Measurements from ENCODE around the gene HLA-DQB1. TPM values are rescaled to one million over a fixed set of nuclear protein-coding genes. Genes with fewer than 3 reads are reported as not detected.

Gene HLA-DQB1
- total and polyA plus RNA-seq, 2 donors (not counting 3 experiments of a cell fraction or from before 2014, with no cell fraction given), result not detected

- no TSS peak for BruUV-seq (replicated peaks)
- DNase-seq (ENCODE audit: low read depth, low spot score), result no peak
- intact Hi-C loops (cut with micrococcal nuclease), result no loop called here
Observed at GRCh38 chr6:32643904-32644303, 22.6 kb downstream of the HLA-DQB1 start.

More at GRCh38 chr6:32643904-32644303, 22.6 kb downstream of the HLA-DQB1 start:
- no peak overlapping the region for H3K27ac ChIP-seq (ENCODE audit: insufficient read depth, low read depth, low read length)
- ChIA-PET CTCF (interaction anchor here (0.8 kb wide), 1 partner anchor 21 kb away, joined by 3 read pairs; no protein-coding TSS in a partner anchor), POLR2A (no interaction called here)
- dilution Hi-C loops (cut with MboI; ENCODE audit: extremely low pct_ligation_motif_present, low sequenced_read_pairs), result no loop called here
- H3K9ac ChIP-seq (replicated peaks; ENCODE audit: extremely low read depth, insufficient read depth, low read length), result no peak overlapping the region
- H3K9me1 ChIP-seq (replicated peaks; ENCODE audit: control insufficient read depth, extremely low read depth, insufficient read depth, low read length), result no peaks in the 10 kb centered on the region
- H4K20me1 ChIP-seq (replicated peaks; ENCODE audit: control insufficient read depth, extremely low read depth, insufficient read depth, low read length), result no peaks in the 10 kb centered on the region
- no peak for TF ChIP-seq POLR2A (IDR thresholded peaks at IDR 0.05; ENCODE audit: low read depth, low read length)
- no peak for TF ChIP-seq GATA2 (IDR thresholded peaks at IDR 0.05; ENCODE audit: insufficient read depth, insufficient read length, low read depth, low read length)
- no peak for TF ChIP-seq FOS (IDR thresholded peaks at IDR 0.05; ENCODE audit: borderline replicate concordance, insufficient read depth, low read length)
- TF ChIP-seq POLR2AphosphoS5 (IDR thresholded peaks at IDR 0.05; ENCODE audit: insufficient read depth, low read depth, low read length), result no peak
- no peak for TF ChIP-seq JUN (IDR thresholded peaks at IDR 0.05; ENCODE audit: borderline replicate concordance, insufficient read depth, insufficient read length, low read depth)
- TF ChIP-seq CTCF (IDR thresholded peaks at IDR 0.05; ENCODE audit: extremely low read depth in 1 of 2, insufficient read depth in 1 of 2, low read depth in 1 of 2, low read length in 2 of 2), result no peak
- TF ChIP-seq MYC (IDR thresholded peaks at IDR 0.05; ENCODE audit: low read depth, low read length), result no peak
- no peak for TF ChIP-seq MAX (IDR thresholded peaks at IDR 0.05; ENCODE audit: insufficient read depth, insufficient read length)
- TF ChIP-seq EZH2 (IDR thresholded peaks at IDR 0.05; ENCODE audit: borderline replicate concordance, low read depth, low read length, severe bottlenecking), result no peak
- no peak overlapping the region for H3K4me3 ChIP-seq (replicated peaks in 1 of 3; ENCODE audit: insufficient read depth in 1 of 3, low read depth in 1 of 3, low read length in 3 of 3)
- no peaks in the 10 kb centered on the region for H3K4me1 ChIP-seq (ENCODE audit: control insufficient read depth, extremely low read depth, insufficient read depth, low read length)
- no peaks in the 10 kb centered on the region for H3K9me3 ChIP-seq (replicated peaks; ENCODE audit: control insufficient read depth, insufficient read depth, low read length)
- no peaks in the 10 kb centered on the region for H3K27me3 ChIP-seq (ENCODE audit: control insufficient read depth in 2 of 2, insufficient read depth in 2 of 2, low read length in 2 of 2)
- no peak overlapping the region for H3K4me2 ChIP-seq (ENCODE audit: insufficient read depth, low read length)
- no peak overlapping the region for H2AFZ ChIP-seq (ENCODE audit: low read depth, low read length)
- FAIRE-seq, result no peak
- H3K79me2 ChIP-seq (ENCODE audit: control insufficient read depth, insufficient read depth, low read length), result no peaks in the 10 kb centered on the region
- H3K36me3 ChIP-seq (ENCODE audit: control insufficient read depth in 2 of 2, extremely low read depth in 1 of 2, insufficient read depth in 2 of 2, low read length in 2 of 2), result no peaks in the 10 kb centered on the region
